H9 (cell line): Measurements from ENCODE around the gene RBPJL. TPM values are rescaled to one million over a fixed set of nuclear protein-coding genes. Genes with fewer than 3 reads are reported as not detected.

Experiments
- DNase-seq: peaks from one replicate; pipeline ENCODE4 v3.0.0-alpha.2; 2017
- H2AFZ ChIP-seq: one replicate; pipeline ENCODE4 v1.6.1; 2013; ENCODE audit warnings: mild to moderate bottlenecking, low read length, control low read depth, moderate library complexity
- H2AK5ac ChIP-seq: 2 replicates; pipeline ENCODE4 v1.6.1; 2013; ENCODE audit warnings: low read length, control low read depth, mixed read lengths; ENCODE audit not compliant: insufficient read length
- H2BK120ac ChIP-seq: one replicate; pipeline ENCODE4 v1.6.1; 2013; ENCODE audit warnings: low read depth, mild to moderate bottlenecking, low read length, control low read depth, inconsistent platforms; ENCODE audit not compliant: poor library complexity, severe bottlenecking
- H2BK12ac ChIP-seq: 2 replicates; pipeline ENCODE4 v1.6.1; 2013; ENCODE audit warnings: low read length, control low read depth, mixed read lengths, low read depth; ENCODE audit not compliant: insufficient read length
- H2BK15ac ChIP-seq: 2 replicates; pipeline ENCODE4 v1.6.1; 2013; ENCODE audit warnings: low read depth, low read length, control low read depth
- H2BK20ac ChIP-seq: one replicate; pipeline ENCODE4 v1.6.1; 2013; ENCODE audit warnings: low read depth, mild to moderate bottlenecking, low read length, control low read depth, inconsistent platforms; ENCODE audit not compliant: poor library complexity, severe bottlenecking
- H2BK5ac ChIP-seq: 2 replicates; pipeline ENCODE4 v1.6.1; 2013; ENCODE audit warnings: low read length, control low read depth, mixed read lengths; ENCODE audit not compliant: insufficient read length
- H3K14ac ChIP-seq: 2 replicates; pipeline ENCODE4 v1.6.1; 2013; ENCODE audit warnings: low read length, control low read depth; ENCODE audit not compliant: insufficient read depth
- H3K18ac ChIP-seq: 2 replicates; pipeline ENCODE4 v1.6.1; 2013; ENCODE audit warnings: low read depth, mild to moderate bottlenecking, mixed read lengths, low read length, control low read depth; ENCODE audit not compliant: insufficient read length
- H3K23ac ChIP-seq: 2 replicates; pipeline ENCODE4 v1.6.1; 2013; ENCODE audit warnings: low read length, control low read depth, mixed read lengths, low read depth; ENCODE audit not compliant: insufficient read length
- H3K23me2 ChIP-seq: 2 replicates; pipeline ENCODE4 v1.6.1; 2013; ENCODE audit warnings: low read depth, mild to moderate bottlenecking, mixed read lengths, low read length, control low read depth; ENCODE audit not compliant: insufficient read length, poor library complexity, severe bottlenecking
- H3K27ac ChIP-seq: 2 replicates; pipeline ENCODE4 v1.5.1; 2013; ENCODE audit warnings: low read length, control low read depth, mixed read lengths, low read depth; ENCODE audit not compliant: insufficient read length
- H3K27me3 ChIP-seq: 2 replicates; pipeline ENCODE4 v1.6.1; 2013; ENCODE audit warnings: low read length, control low read depth, inconsistent platforms; ENCODE audit not compliant: insufficient read depth
- H3K4ac ChIP-seq: 2 replicates; pipeline ENCODE4 v1.6.1; 2013; ENCODE audit warnings: low read depth, mild to moderate bottlenecking, control low read depth, inconsistent platforms, low read length, moderate library complexity
- H3K4me1 ChIP-seq: 2 replicates; pipeline ENCODE4 v1.6.1; 2013; ENCODE audit warnings: low read length, control low read depth, inconsistent platforms; ENCODE audit not compliant: insufficient read depth
- H3K4me2 ChIP-seq: 2 replicates; pipeline ENCODE4 v1.6.1; 2013; ENCODE audit warnings: low read length, control low read depth, mixed read lengths; ENCODE audit not compliant: insufficient read length, insufficient read depth
- H3K56ac ChIP-seq: 2 replicates; pipeline ENCODE4 v1.6.1; 2013; ENCODE audit warnings: low read depth, mild to moderate bottlenecking, mixed read lengths, low read length, control low read depth; ENCODE audit not compliant: insufficient read length
- H3K79me1 ChIP-seq: 2 replicates; pipeline ENCODE4 v1.6.1; 2013; ENCODE audit warnings: low read depth, mild to moderate bottlenecking, moderate library complexity, low read length, control low read depth, inconsistent platforms; ENCODE audit not compliant: insufficient read depth, poor library complexity, severe bottlenecking
- H3K79me2 ChIP-seq: 2 replicates; pipeline ENCODE4 v1.6.1; 2013; ENCODE audit warnings: low read length, control low read depth, inconsistent platforms; ENCODE audit not compliant: insufficient read depth
- H3K9ac ChIP-seq: 2 replicates; pipeline ENCODE4 v1.6.1; 2013; ENCODE audit warnings: low read length, control low read depth, mixed read lengths; ENCODE audit not compliant: insufficient read length; ENCODE audit errors: extremely low read depth
- H3K9me3 ChIP-seq: one replicate; pipeline ENCODE4 v1.6.1; 2013; ENCODE audit warnings: low read depth, low read length, inconsistent platforms; ENCODE audit not compliant: control insufficient read depth
- H3T11ph ChIP-seq: one replicate; pipeline ENCODE4 v1.6.1; 2013; ENCODE audit warnings: mild to moderate bottlenecking, low read length, control low read depth, inconsistent platforms
- H4K20me1 ChIP-seq: one replicate; pipeline ENCODE4 v1.6.1; 2013; ENCODE audit not compliant: control insufficient read depth, insufficient read length, insufficient read depth
- H4K5ac ChIP-seq: 2 replicates; pipeline ENCODE4 v1.6.1; 2013; ENCODE audit warnings: low read depth, mild to moderate bottlenecking, mixed read lengths, low read length, control low read depth; ENCODE audit not compliant: insufficient read length
- H4K8ac ChIP-seq: replicated peaks from 2 replicates; pipeline ENCODE4 v1.6.1; 2013; ENCODE audit warnings: low read length, control low read depth, mixed read lengths, low read depth; ENCODE audit not compliant: insufficient read length
- H4K91ac ChIP-seq: 2 replicates; pipeline ENCODE4 v1.6.1; 2013; ENCODE audit warnings: low read depth, mild to moderate bottlenecking, moderate library complexity, mixed read lengths, low read length, control low read depth; ENCODE audit not compliant: insufficient read length
- H3K27ac Mint-ChIP-seq, 3 experiments: 2 replicates in 2 of 3; 3 replicates in 1 of 3; pipeline ENCODE4 v1.8.0; 2020 to 2021; ENCODE audit warnings: mixed read lengths in 3 of 3, mild to moderate bottlenecking in 1 of 3, moderate library complexity in 1 of 3
- H3K27me3 Mint-ChIP-seq: 2 replicates; pipeline ENCODE4 v1.8.0; 2021; ENCODE audit warnings: low read depth, mild to moderate bottlenecking, moderate library complexity, mixed read lengths
- H3K36me3 Mint-ChIP-seq, 3 experiments: 2 replicates in 2 of 3; 3 replicates in 1 of 3; pipeline ENCODE4 v1.8.0; 2020 to 2021; ENCODE audit warnings: low read depth in 3 of 3, mixed read lengths in 3 of 3; ENCODE audit not compliant: insufficient read depth in 1 of 3
- H3K4me1 Mint-ChIP-seq, 2 experiments: 2 replicates each; pipeline ENCODE4 v1.8.0; 2020; ENCODE audit warnings: mixed read lengths in 2 of 2
- H3K4me3 Mint-ChIP-seq, 2 experiments: 2 replicates in 1 of 2; 3 replicates in 1 of 2; pipeline ENCODE4 v1.8.0; 2020 to 2021; ENCODE audit warnings: mild to moderate bottlenecking in 2 of 2, mixed read lengths in 2 of 2, moderate library complexity in 1 of 2
- H3K9me3 Mint-ChIP-seq, 2 experiments: 2 replicates in 1 of 2; 3 replicates in 1 of 2; pipeline ENCODE4 v1.8.0; 2020; ENCODE audit warnings: mild to moderate bottlenecking in 2 of 2, mixed read lengths in 2 of 2, moderate library complexity in 1 of 2
- WGBS: extraction: QIAGEN DNeasy Blood & Tissue Kit; methylation state at CpG from one replicate; pipeline ENCODE4 v1.1.7; 2013; ENCODE audit warnings: missing lambda C conversion rate, low lambda C conversion rate, mixed read lengths; ENCODE audit not compliant: insufficient read length; ENCODE audit errors: extremely low coverage; 5-methylcytosine and 5-hydroxymethylcytosine counted together
- total RNA-seq: library from RNA; stranded (reverse); gene quantifications from 2 replicates; pipeline ENCODE4 v1.2.1, GENCODE V29; 2021
- TF ChIP-seq, protein P1 (sequence below): fragments of 200-600 bp; sonication (generic); conservative IDR thresholded peaks from 3 replicates; pipeline ENCODE4 v1.8.0; 2021; ENCODE audit warnings: antibody characterized with exemption, mild to moderate bottlenecking

RBPJL gene
- total RNA-seq, 1 experiment from 2014 or later: 0.28 TPM

DNA sequence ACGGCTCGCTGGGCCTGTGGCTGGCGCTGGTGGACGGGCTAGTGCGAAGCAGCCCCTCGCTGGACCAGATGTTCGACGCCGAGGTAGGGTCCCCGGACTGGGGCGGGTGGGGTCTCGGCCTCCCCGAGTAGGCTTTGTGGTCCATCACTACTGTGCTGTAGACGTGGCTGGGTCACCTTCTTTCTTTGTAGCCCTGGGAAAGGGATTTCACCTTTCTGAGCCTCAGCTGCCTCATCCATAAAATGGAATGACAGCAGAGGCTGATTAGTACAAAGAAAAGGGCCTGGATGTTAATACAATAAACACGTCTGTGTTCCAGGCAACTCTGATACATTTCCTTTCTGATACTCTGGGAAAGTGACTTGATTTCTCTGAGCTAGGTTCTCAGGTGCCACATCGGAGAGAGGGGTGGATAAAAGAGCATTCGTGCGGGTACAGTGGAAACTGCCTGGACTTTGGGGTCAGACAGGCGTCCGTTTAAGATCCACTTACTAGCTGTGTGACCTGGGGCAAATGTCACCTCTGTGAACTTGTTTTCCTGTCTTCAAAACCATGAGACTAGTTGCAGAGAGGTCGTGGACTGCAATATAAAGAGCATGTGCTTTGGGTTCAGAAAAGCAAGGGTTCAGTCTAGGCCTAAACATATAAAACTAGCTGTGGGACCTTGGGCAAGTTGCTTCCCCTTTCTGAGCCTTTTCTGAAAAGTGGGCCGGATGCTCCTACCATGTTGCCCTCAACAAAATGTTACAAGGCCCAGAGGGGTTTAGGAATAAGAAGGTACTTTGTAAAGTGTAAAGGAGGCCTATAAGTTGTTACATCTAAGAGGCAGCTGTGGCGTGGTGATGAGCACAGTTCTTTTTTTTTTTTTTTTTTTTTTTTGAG, 57.2 kb downstream of the RBPJL start:
- Mint-ChIP-seq H3K9me3 (no peaks in the 10 kb centered on the region), H3K4me3 (peak overlapping the region; percentile 97 to 99), H3K27ac (peak overlapping the region in 2 of 3 experiments; percentile 78 to 97; a peak in 4 of 7 replicates), H3K27me3 (no peaks in the 10 kb centered on the region), H3K4me1 (peaks cover 22 to 24% of the 10 kb centered on the region in 2 experiments), H3K36me3 (peaks cover 6 to 33% (median 20%) of the 10 kb centered on the region in 3 experiments; a peak in 6 of 7 replicates)
- Histone ChIP-seq H3K27me3 (no peaks in the 10 kb centered on the region), H3K79me1 (peaks cover 2% of the 10 kb centered on the region), H4K20me1 (no peaks in the 10 kb centered on the region), H2BK20ac (no peak overlapping the region), H4K91ac (no peak overlapping the region), H3K27ac (no peak overlapping the region), H4K5ac (no peak overlapping the region), H3K14ac (no peak overlapping the region), H3K4me2 (peak overlapping the region; percentile 91), H2BK12ac (no peak overlapping the region), H3K9ac (peak overlapping the region; percentile 71), H3K23ac (no peak overlapping the region), H2AK5ac (no peak overlapping the region), H2BK120ac (no peak overlapping the region), H2BK5ac (no peak overlapping the region), H3K56ac (no peak overlapping the region), H3K18ac (no peak overlapping the region), H3K79me2 (no peaks in the 10 kb centered on the region; the same call in 1 of the 2 replicates), H3K23me2 (peaks cover 9% of the 10 kb centered on the region), H2AFZ (no peak overlapping the region), H3K4me1 (peaks cover 6% of the 10 kb centered on the region; the same call in 1 of the 2 replicates), H3K4ac (no peak overlapping the region), H3T11ph (no peak overlapping the region), H2BK15ac (no peak overlapping the region), H4K8ac (no peak overlapping the region), H3K9me3 (no peaks in the 10 kb centered on the region)
- peak; percentile 24 for DNase-seq
- no CpG with 5 or more reads among the region's 23 CpGs for WGBS
- TF ChIP-seq, protein P1, sequence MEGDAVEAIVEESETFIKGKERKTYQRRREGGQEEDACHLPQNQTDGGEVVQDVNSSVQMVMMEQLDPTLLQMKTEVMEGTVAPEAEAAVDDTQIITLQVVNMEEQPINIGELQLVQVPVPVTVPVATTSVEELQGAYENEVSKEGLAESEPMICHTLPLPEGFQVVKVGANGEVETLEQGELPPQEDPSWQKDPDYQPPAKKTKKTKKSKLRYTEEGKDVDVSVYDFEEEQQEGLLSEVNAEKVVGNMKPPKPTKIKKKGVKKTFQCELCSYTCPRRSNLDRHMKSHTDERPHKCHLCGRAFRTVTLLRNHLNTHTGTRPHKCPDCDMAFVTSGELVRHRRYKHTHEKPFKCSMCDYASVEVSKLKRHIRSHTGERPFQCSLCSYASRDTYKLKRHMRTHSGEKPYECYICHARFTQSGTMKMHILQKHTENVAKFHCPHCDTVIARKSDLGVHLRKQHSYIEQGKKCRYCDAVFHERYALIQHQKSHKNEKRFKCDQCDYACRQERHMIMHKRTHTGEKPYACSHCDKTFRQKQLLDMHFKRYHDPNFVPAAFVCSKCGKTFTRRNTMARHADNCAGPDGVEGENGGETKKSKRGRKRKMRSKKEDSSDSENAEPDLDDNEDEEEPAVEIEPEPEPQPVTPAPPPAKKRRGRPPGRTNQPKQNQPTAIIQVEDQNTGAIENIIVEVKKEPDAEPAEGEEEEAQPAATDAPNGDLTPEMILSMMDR: no peak
